Endodermal cell (in vitro differentiated cells): ENCODE data around the gene DNAH1. TPM values are rescaled to one million over a fixed set of nuclear protein-coding genes. Genes with fewer than 3 reads are reported as not detected.

Experiments used
- DNase-seq: peaks from one replicate; pipeline ENCODE4 v3.0.0-alpha.2; 2017
- H3K27ac ChIP-seq: 2 replicates; pipeline ENCODE4 v1.5.1; 2013; ENCODE audit warnings: mild to moderate bottlenecking, low read depth, low read length, moderate library complexity
- H3K27me3 ChIP-seq: 2 replicates; pipeline ENCODE4 v1.6.1; 2013; ENCODE audit warnings: mild to moderate bottlenecking, low read length, moderate library complexity; ENCODE audit not compliant: insufficient read depth, control insufficient read depth, poor library complexity, severe bottlenecking
- H3K36me3 ChIP-seq: 2 replicates; pipeline ENCODE4 v1.7.0; 2013; ENCODE audit warnings: mild to moderate bottlenecking, low read length, moderate library complexity; ENCODE audit not compliant: control insufficient read depth, insufficient read depth
- H3K4me1 ChIP-seq: one replicate; pipeline ENCODE4 v1.7.0; 2013; ENCODE audit warnings: low read length; ENCODE audit not compliant: control insufficient read depth, insufficient read depth
- H3K4me3 ChIP-seq: 2 replicates; pipeline ENCODE4 v1.5.1; 2013; ENCODE audit warnings: mild to moderate bottlenecking, low read length, moderate library complexity
- H3K9ac ChIP-seq: 2 replicates; pipeline ENCODE4 v1.6.1; 2013; ENCODE audit warnings: mild to moderate bottlenecking, low read length, moderate library complexity; ENCODE audit not compliant: poor library complexity, severe bottlenecking; ENCODE audit errors: extremely low read depth
- H3K9me3 ChIP-seq: 2 replicates; pipeline ENCODE4 v1.6.1; 2013; ENCODE audit warnings: mild to moderate bottlenecking, low read length, moderate library complexity; ENCODE audit not compliant: control insufficient read depth
- H3K27ac Mint-ChIP-seq: 2 replicates; pipeline ENCODE4 v1.8.0; 2020; ENCODE audit warnings: mixed read lengths
- H3K27me3 Mint-ChIP-seq: 2 replicates; pipeline ENCODE4 v1.8.0; 2021; ENCODE audit warnings: mild to moderate bottlenecking, mixed read lengths; ENCODE audit not compliant: insufficient read depth
- H3K36me3 Mint-ChIP-seq: 2 replicates; pipeline ENCODE4 v1.8.0; 2020; ENCODE audit warnings: low read depth, mixed read lengths
- H3K4me1 Mint-ChIP-seq: 2 replicates; pipeline ENCODE4 v1.8.0; 2020; ENCODE audit warnings: mixed read lengths
- H3K4me3 Mint-ChIP-seq: 2 replicates; pipeline ENCODE4 v1.8.0; 2020; ENCODE audit warnings: mild to moderate bottlenecking, moderate library complexity, mixed read lengths
- H3K9me3 Mint-ChIP-seq: 2 replicates; pipeline ENCODE4 v1.8.0; 2020; ENCODE audit warnings: mild to moderate bottlenecking, mixed read lengths
- CTCF ChIP-seq: fragments of 200-600 bp; sonication (generic); conservative IDR thresholded peaks from 2 replicates; pipeline ENCODE4 v1.5.0; 2021; ENCODE audit warnings: antibody characterized with exemption, mild to moderate bottlenecking
- WGBS, 2 experiments: methylation state at CpG; one replicate each; pipeline versions ENCODE4 v1.1.5 to v1.1.7; 2013; ENCODE audit warnings: missing lambda C conversion rate in 2 of 2, mixed read lengths in 1 of 2; ENCODE audit not compliant: insufficient coverage in 1 of 2, insufficient read length in 1 of 2; 5-methylcytosine and 5-hydroxymethylcytosine counted together
- total RNA-seq, 2 donors: library from RNA; stranded (reverse); fragmentation: NEBNext Ultra II Directional in 1 of 2; extraction: Animal tissue kit (Norgen Biotek cat#: 25700) in 1 of 2; gene quantifications; 2 replicates in 1 of 2; 3 replicates in 1 of 2; pipeline ENCODE4 v1.2.1, GENCODE V29; 2021

Gene DNAH1
- total RNA-seq, 2 donors from 2014 or later, result 4.9 to 5.5 TPM

DNA sequence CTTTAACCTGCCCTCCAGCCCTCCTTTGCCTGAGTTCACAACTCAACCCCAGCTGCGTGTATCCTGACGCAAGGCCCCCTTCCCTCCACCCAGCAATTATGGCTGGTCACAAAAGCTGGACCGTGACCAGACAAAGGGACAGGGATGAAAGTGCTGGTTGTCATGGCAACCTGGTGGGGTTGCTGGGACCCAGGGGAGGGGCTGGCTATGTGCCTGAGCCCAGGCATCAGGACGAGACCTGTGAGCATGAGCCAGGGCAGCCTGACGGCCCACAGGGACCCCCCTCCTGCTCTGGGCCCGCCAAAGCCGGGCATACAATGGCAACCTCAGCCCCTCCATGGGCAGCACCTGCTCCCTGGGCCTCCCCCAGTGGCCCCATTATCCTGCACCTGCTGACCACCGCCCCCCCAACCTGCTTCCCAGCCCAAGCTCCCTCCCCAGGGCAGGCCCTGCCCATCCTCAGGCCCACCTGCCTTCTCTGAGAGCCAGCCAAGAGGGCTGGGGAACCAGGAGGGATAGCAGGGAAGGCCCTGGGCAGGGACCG is 4.5 kb upstream of the DNAH1 start:
- Histone ChIP-seq H3K4me1 (no peaks in the 10 kb centered on the region), H3K9ac (no peak overlapping the region), H3K36me3 (no peaks in the 10 kb centered on the region), H3K27ac (peak overlapping the region; percentile 97), H3K4me3 (no peak overlapping the region), H3K9me3 (no peaks in the 10 kb centered on the region), H3K27me3 (no peaks in the 10 kb centered on the region)
- no peak for DNase-seq
- Mint-ChIP-seq H3K27me3 (peaks cover 14% of the 10 kb centered on the region), H3K36me3 (no peaks in the 10 kb centered on the region), H3K4me1 (peaks cover 3% of the 10 kb centered on the region), H3K9me3 (no peaks in the 10 kb centered on the region), H3K27ac (no peak overlapping the region), H3K4me3 (no peak overlapping the region)
- 87 to 100% methylated on average over 1 to 9 of the region's 9 CpGs for WGBS, 2 experiments
- no peak for TF ChIP-seq CTCF

- Mint-ChIP-seq H3K27me3 (peaks cover 19% of the 10 kb centered on the region), H3K9me3 (no peaks in the 10 kb centered on the region), H3K36me3 (no peaks in the 10 kb centered on the region), H3K4me1 (peaks cover 1% of the 10 kb centered on the region), H3K27ac (no peak overlapping the region), H3K4me3 (no peak overlapping the region)
- no peak for TF ChIP-seq CTCF
- Histone ChIP-seq H3K27me3 (peaks cover 4% of the 10 kb centered on the region), H3K4me1 (no peaks in the 10 kb centered on the region), H3K4me3 (no peak overlapping the region), H3K27ac (no peak overlapping the region), H3K9me3 (no peaks in the 10 kb centered on the region), H3K9ac (no peak overlapping the region), H3K36me3 (no peaks in the 10 kb centered on the region)
- no peak for DNase-seq
- 89 to 100% methylated on average over 1 to 2 of the region's 2 CpGs for WGBS, 2 experiments
These were observed 2.8 kb upstream of the DNAH1 start for GRCh38 chr3:52313188-52313773.

DNA sequence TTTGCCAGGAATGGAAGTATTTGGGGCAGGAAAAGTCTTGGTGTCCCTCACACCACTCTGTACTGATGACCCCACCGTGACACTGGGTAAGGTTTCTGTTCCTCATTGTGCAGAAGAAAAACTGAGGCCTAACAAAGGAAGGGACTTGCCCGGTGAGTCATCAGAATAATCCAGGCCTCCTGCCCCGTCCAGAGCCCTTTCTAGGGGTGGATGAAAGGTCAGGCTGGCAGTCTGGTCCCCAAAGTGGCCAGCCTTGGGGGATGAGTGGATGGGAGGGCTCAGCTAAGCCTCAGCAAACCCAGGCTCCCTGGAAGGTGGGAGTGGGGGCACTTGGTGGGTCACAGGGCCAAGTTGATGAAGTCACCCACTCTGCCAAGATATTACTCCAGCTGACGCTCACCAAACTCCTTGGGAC is 2.3 kb upstream of the DNAH1 start:
- Histone ChIP-seq H3K9ac (no peak overlapping the region), H3K27ac (no peak overlapping the region), H3K36me3 (no peaks in the 10 kb centered on the region), H3K27me3 (peaks cover 9% of the 10 kb centered on the region), H3K9me3 (no peaks in the 10 kb centered on the region), H3K4me1 (no peaks in the 10 kb centered on the region), H3K4me3 (no peak overlapping the region)
- Mint-ChIP-seq H3K27ac (no peak overlapping the region), H3K4me1 (peaks cover 1% of the 10 kb centered on the region), H3K9me3 (no peaks in the 10 kb centered on the region), H3K27me3 (peaks cover 20% of the 10 kb centered on the region), H3K4me3 (no peak overlapping the region), H3K36me3 (no peaks in the 10 kb centered on the region)
- no peak for TF ChIP-seq CTCF
- 81 to 82% methylated on average over 3 to 4 of the region's 4 CpGs for WGBS, 2 experiments
- DNase-seq, result no peak
